Fibroblast of skin of left biceps (primary cell): Measurements from ENCODE around the gene COPS4.
A peak's percentile ranks its signal among the peaks of the same experiment; 100 is the strongest.
"Not testable (repeated sequence)": the region's sequence is repeated elsewhere in the genome, so short reads cannot be mapped to it uniquely, and the experiment has no call there.

Experiments used
- DNase-seq, 2 experiments: peaks; one replicate each; pipeline ENCODE4 v3.0.0-alpha.2; 2013; ENCODE audit warnings: low read depth in 2 of 2

COPS4 gene

GRCh38 chr4:83083925-83084475, 49.0 kb downstream of the COPS4 start:
- DNase-seq, result no peak

GRCh38 chr4:83084956-83085355, 50.0 kb downstream of the COPS4 start:
- DNase-seq, result not testable (repeated sequence)

- no peak for DNase-seq
These were observed 54.6 kb downstream of the COPS4 start for GRCh38 chr4:83089410-83090157.

GRCh38 chr4:83093060-83093640, 58.2 kb downstream of the COPS4 start:
- DNase-seq, result no peak

- DNase-seq, result no peak
These were observed 61.4 kb downstream of the COPS4 start for GRCh38 chr4:83096397-83096796.

GRCh38 chr4:83104991-83105390, 70.0 kb downstream of the COPS4 start:
- DNase-seq, result no peak

DNA sequence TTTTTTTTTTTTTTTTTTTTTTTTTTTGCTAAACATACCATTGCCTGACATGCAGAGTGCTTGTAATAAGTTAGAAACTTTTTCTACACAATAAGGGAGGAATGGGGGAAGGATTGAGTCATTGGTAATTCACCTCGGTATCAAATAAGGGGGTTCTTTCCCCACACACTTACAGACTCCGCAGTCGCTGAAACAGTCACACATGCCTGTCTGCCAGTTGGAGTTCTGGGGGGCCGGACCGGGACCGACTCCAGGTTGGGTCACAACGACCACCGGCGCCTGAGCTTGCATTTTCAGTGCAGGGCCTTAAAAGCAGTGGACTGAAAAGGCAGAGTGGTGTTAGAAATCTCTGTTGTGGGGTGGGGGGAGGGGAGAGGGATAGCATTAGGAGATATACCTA, 72.6 kb downstream of the COPS4 start:
- DNase-seq, result no peak

GRCh38 chr4:83108101-83108861, 73.3 kb downstream of the COPS4 start:
- no peak for DNase-seq

DNA sequence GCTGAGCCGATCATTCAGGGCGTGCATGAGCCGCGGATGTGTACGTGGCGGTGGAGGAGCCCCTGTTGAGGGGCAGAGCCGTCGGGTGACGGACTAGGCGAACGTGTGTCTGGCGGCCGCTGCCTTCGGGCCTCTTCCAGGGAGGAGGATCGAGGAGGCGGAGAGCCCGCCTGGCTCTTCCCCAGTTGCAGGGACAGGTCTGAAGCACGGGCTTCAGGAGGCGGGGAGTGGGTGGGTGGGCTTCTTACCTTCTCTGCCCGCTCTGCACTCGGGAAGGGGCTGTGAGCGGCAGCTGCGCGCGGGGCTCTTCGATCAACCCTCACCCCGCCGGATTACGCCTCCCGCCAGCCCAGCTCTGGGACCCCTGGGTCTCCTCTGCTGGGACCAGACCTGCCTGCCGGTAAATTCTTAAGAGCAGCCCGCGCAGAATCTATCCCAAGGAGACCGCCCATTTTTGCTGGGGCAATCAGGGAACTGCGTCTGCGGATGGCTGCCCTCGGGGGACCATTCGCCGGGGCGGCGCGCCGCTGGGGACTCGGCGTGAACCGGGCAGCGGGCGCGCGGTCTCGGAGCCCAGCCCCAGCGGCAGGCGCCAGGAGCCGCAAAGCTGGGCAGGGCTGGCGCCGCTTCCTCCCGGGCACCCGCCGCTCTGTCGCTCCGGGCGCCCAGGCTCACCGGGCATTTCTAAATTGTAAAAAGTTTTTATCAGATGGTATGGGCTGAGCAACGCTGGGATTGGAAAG, 74.7 kb downstream of the COPS4 start:
- DNase-seq, result no peak

- peak; percentile 35 to 38 for DNase-seq
These were observed 75.4 kb downstream of the COPS4 start for GRCh38 chr4:83110223-83110945.

DNA sequence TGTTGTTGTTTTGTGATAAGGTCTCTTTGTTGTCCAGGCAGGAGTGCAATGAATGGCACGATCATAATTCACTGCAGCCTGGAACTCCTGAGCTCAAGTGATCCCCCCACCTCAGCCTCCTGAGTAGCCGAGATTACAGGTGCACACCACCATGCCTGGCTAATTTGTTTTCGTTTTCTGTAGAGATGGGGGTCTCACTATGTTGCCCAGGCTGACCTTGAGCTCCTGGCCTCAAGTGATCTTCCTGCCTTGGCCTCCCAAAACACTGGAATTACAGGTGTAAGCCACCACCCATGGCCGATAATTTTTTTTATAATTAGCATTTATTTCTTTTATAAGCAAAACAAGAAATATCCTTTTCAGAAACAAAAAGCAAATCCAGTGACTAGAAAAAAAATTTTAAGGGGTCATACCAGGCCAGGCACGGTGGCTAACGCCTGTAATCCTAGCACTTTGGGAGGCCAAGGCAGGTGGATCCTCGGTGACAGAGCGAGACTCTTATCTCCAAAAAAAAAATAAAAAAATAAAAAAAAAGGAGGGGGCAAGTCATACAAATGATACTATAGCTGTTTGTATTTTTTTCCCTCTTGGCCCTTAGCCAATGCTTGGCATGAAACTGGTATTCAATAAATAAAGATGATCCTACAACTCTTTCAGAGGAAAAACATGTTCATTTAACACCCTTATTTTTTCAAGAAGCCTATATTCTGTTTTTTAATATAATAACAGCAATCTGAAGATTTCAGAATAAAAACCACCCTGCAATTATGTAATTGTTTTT, 76.2 kb downstream of the COPS4 start:
- no peak for DNase-seq

DNA sequence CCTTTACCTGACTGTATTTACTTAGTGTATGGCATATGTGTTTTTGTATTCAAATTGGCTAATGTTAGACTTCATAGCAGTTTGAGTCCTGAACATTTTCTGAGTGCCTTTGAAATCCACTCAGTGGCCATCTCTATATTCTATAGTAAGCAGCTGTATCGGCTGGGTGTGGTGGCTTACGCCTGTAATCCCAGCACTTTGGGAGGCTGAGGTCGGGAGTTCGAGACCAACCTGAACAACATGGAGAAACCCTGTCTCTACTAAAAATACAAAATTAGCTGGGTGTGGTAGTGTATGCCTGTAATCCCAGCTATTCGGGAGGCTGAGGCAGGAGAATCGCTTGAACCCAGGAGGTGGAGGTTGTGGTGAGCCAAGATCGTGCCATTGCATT, 76.8 kb downstream of the COPS4 start:
- not testable (repeated sequence) for DNase-seq

GRCh38 chr4:83112231-83112630, 77.2 kb downstream of the COPS4 start:
- no peak for DNase-seq

- DNase-seq, result peak in 1 of 2 experiments; percentile 12
These were observed 77.9 kb downstream of the COPS4 start for GRCh38 chr4:83112678-83113428.

GRCh38 chr4:83113429-83113786, 78.4 kb downstream of the COPS4 start:
- no peak for DNase-seq

GRCh38 chr4:83114576-83114975, 79.6 kb downstream of the COPS4 start, which contains the start of gene PLAC8:
TSS of gene PLAC8 (minus strand) at chr4:83114729. CDS start at chr4:83107921, 6,808 bp downstream.
- DNase-seq, result no peak

DNA sequence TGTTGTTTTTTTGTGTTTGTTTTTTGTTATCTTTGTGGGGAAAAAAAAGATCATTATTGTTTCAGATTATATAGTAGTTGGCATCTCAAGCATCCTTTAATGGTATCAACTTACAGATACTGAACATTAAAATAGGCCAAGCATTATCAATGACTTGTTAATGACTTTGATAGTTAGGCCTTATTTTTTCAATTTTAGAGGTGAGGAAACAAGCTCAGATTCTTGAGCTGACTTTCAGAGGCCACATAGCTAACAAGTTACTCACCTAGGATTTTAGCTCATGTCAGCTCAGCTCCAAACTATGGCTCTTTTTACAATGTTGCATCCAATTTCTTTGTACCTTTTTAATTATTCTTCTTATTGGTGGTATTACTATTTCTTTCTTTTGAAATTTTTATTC, 80.0 kb downstream of the COPS4 start:
- peak; percentile 15 to 22 for DNase-seq

DNA sequence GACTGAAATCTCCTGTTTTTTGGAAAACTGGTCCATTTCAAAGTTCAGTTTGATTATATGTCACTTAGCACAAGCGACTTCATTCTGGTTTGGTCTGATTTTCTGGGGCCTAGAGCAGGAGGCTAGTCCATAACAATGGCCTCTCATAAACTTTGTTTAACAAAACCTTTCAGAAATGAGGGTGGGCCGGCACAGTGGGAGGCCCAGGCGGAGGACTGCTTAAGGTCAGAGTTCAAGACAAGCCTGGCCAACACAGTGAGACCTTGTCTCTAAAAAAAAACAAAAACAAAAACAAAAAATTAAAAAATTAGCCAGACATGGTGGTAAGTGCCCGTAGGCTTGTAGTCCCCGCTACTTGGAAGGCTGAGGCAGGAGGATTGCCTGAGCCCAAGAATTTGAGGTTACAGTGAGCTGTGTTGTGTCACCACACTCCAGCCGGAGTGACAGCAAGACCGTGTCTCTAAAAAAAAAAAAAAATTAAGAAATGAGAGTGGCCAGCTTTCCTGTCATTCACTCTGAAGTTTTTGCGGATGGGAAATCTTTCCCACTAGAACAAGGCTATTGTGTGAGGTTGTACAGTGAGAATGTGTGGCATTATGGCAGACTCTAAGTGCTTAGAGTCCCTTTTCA, 80.8 kb downstream of the COPS4 start:
- DNase-seq, result no peak

DNA sequence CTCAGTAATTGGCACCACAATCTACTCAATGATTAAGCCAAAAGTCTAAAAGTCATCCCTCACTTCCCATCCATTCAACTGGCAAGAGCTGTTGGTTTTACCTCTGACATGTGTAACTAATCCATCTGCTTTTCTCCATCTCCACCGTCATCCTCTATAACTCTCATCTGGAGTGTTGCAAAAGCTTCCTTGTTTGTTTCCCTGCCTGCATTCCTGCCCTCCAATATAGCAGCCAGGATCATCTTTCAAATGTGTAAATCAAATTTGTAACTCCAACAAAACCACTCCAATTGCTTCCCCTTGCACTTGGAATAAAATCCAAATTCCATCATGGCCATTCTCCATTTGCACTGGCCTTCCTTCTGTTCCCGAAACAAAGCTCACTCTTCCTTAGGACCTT, 83.9 kb downstream of the COPS4 start:
- DNase-seq, result peak; percentile 35 to 40
